C4-2B (cell line): Measurements from ENCODE around the gene SFMBT2.

Experiments used
- H3K27ac ChIP-seq: fragments of 450-650 bp; 2 replicates; pipeline ENCODE4 v1.5.1; 2017
- CTCF ChIP-seq: fragments of 450-650 bp; conservative IDR thresholded peaks from 2 replicates; pipeline ENCODE4 v1.5.1; 2017; ENCODE audit warnings: mild to moderate bottlenecking
- ZFX ChIP-seq: fragments of 450-650 bp; IDR thresholded peaks from 2 replicates; pipeline ENCODE4 v1.6.1; 2017

The SFMBT2 gene

GRCh38 chr10:7277432-7277831 lies 133.4 kb downstream of the SFMBT2 start:
- TF ChIP-seq ZFX (no peak), CTCF (no peak)
- no peak overlapping the region for H3K27ac ChIP-seq

DNA sequence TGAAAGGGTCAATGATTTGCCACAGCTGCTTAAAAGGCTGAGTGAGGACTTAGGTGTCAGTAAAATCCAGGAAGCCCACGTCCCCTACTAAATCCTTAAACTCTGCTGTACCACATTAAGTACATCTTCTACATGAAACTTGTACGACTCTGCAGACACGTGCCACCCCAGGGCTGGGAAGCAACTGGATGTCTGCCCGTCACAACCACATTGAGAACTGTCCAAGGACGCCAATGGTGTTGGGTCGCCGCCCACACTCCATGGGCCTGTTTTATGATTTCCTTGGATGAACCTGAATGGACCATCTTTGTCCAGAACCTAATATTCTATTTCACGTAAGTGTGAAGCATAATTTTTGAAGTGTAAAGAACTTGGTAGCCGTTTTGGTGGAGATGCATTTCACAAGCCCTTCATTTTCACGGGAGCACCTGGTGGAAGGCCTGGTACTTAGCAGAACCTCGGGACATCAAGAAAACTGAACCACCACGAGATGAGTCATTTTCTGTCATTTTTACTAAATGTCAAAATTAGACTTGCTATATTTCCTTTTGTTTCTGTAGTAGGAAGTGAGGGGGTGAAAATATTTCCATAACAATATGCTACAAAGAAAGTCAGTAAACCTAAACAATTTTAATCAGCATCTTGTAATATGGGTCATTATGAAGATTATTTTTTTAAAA lies 134.9 kb downstream of the SFMBT2 start:
- TF ChIP-seq ZFX (no peak), CTCF (no peak)
- no peak overlapping the region for H3K27ac ChIP-seq

DNA sequence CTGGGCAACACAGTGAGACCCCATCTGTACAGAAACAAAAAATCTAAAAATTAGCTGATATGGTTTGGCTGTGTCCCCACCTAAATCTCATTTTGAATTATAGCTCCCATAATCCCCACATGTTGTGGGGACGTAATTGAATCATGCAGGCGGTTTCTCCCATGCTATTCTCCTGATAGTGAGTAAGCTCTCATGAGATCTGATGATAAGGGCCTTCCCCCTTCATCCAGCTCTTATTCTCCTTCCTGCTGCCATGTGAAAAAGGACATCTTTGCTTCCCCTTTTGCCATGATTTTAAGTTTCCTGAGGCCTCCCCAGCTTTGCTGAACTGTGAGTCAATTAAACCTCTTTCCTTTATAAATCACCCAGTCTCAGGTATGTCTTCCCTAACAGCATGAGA lies 136.5 kb downstream of the SFMBT2 start:
- TF ChIP-seq CTCF = no peak
- TF ChIP-seq ZFX = no peak
- H3K27ac ChIP-seq = no peak overlapping the region

DNA sequence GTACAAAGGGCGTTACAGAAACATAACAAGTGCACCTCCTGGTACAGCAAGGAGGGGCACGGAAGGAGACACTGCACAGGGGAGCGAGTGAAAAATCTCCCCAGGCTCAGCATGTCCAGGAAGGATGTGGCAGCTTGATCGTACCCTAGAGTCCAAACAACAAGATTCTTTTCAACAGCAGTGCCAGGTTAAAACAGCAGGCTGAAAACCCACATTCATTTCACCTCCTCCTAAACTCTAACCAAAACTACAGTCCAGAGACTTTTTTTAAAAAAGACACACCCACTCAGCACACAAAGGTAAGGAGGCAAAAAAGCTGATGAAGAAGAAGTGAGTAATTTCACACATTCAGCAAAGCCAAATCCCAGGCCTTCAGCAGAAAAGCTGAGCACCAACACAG lies 138.8 kb downstream of the SFMBT2 start:
- TF ChIP-seq ZFX (no peak), CTCF (no peak)
- no peak overlapping the region for H3K27ac ChIP-seq

- H3K27ac ChIP-seq = no peak overlapping the region
- TF ChIP-seq ZFX = no peak
- TF ChIP-seq CTCF = no peak
Observed at GRCh38 chr10:7269988-7270387, 140.8 kb downstream of the SFMBT2 start.

GRCh38 chr10:7267142-7267541 lies 143.7 kb downstream of the SFMBT2 start:
- H3K27ac ChIP-seq = no peak overlapping the region
- TF ChIP-seq ZFX (no peak), CTCF (no peak)

DNA sequence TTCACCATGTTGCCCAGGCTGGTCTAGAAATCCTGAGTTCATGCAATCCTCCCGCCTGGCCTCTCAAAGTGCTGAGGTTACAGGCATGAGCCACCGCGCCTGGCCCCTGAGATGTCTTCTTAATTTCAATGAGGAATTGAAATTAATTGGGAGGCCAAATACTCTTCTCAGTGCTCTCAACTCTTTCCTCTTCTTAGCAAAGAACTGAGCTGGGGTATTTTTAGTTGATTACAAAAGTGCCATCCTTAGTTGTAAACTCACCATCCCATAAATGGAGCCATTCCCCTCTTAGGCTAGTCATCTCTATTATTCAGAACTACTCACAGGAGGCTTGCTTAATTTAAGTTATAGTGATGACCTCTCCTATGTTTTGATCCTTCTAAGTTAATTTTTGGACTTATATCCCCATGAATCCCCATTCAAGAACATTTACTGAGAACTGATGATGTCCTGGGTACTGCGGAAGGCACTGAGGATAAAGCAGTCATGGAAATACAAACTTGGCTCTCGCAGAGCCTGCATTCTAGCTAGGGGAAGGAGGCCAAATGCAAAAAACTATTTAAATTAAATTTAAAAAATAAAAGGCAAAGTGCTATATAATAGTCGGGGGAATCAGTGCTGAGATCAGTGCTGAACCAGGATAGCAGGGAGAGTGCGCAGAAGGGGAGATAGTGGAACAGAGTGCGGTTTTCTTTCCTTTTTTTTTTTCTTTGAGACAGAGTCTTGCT lies 145.3 kb downstream of the SFMBT2 start:
- no peak for TF ChIP-seq CTCF
- no peak for TF ChIP-seq ZFX
- no peak overlapping the region for H3K27ac ChIP-seq
